Lower leg skin (tissue), 3 donors: ENCODE results near the gene RUFY3.

ENCODE experiments used
- CTCF ChIP-seq, 3 donors: fragments of 450-650 bp; IDR thresholded peaks; one replicate each; pipeline ENCODE4 v1.5.1; 2016; ENCODE audit warnings: antibody characterized with exemption in 3 of 3, mild to moderate bottlenecking in 3 of 3, moderate library complexity in 2 of 3
- POLR2A ChIP-seq, 2 donors: fragments of 450-650 bp; IDR thresholded peaks; one replicate each; pipeline ENCODE4 v1.6.1; 2016 to 2017; ENCODE audit warnings: antibody characterized with exemption in 2 of 2, mild to moderate bottlenecking in 1 of 2, moderate library complexity in 1 of 2

DNA sequence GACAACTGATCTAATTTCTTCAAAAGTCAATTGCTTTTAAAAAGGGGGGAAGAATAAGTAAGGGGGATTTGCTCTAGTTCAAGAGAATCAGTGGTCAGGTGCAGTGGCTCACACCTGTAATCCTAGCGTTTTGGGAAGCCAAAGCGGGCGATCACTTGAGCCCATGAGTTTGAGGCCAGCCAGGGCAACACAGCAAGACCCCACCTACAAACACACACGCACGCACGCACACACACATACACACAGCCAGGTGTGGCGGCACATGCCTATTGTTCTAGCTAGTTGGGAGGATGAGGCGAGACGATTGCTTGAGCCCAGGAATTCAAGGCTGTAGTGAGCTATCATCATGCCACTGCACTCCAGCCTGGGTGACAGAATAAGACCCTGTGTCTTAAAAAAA is 108.3 kb downstream of the RUFY3 start:
- TF ChIP-seq POLR2A (IDR thresholded peaks at IDR 0.05) (no peak), CTCF (IDR thresholded peaks at IDR 0.05) (no peak)
